HG03039 (cell line): ENCODE data around the gene DNAH17.

ENCODE experiments used
- ATAC-seq: cut with Tn5 transposase; IDR thresholded peaks from one replicate; pipeline ENCODE4 v1.9.1; 2021; ENCODE audit warnings: mild to moderate bottlenecking, moderate library complexity; ENCODE audit not compliant: unreplicated experiment

Gene DNAH17

DNA sequence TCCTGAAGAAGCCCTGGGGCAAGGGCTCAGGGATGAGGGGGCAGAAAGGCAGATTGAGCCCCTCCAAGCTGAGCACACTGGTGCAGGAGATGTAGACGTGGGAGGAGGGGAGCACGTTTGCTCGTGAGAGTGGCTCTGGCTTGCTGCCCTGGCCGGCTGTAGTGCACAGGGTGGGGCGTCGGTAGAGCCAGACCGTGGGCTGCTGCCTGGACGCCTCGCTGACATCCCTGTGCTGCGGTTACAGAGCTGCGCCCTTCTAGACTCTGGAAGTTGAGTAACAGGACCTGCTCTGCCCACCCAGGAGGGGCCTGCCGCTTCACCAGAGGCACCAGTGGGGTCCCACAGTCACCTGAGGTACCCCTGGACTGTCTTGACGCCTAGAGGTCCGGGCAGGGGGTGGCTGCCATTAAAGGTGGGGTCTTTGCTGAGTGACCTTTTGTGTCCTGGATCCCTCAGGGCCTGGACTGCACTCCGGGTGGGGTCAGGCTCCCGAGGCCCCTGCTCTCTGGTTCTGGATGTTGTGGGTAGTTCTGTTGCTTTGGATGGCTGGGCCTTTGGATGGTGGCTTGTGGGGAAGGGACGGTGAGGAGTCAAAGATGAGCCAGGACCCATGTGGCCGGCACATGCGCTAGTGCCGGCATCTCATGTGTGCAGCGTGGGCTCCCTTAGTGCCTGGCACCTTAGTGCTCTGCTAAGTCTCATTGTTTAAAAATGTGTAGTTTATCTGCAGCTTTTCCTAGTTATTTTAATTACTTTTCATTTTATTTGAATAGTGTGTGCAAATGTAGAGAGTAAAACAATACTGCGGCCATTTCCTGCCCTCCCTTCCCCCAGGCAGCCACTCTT lies 157.0 kb downstream of the DNAH17 start:
- no peak for ATAC-seq

DNA sequence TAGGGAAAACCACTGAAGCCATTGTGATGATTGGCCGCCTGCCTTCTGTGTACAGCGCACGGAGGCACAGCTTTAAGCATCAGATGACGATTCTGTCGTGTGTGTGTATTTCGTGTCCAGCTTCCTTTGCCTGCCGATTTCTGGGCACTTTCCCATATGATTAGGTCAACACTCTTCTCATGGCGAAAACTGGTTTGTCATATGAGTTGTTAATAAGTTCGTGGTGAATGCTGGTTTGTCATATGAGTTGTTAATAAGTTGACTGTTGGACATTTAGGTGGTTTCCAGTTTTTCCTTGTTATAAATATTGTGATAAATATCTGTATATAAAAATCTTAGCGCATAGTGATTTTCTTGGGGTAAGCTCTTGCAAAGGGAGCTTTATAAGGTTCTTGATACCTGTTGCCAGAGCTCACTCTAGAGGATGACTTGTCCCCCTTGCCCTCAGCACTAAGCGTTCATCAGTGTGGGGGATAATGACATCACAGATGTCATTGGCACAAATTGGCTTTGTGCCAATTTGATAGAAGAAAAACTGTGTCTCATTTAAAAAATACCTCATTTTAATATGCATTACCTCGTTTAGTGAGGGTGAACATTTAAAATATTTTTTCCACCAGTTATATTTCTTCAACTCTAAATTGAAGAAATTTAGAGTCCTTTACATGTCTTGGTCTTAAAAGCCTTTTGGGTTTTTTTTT lies 158.7 kb downstream of the DNAH17 start:
- ATAC-seq, result no peak

DNA sequence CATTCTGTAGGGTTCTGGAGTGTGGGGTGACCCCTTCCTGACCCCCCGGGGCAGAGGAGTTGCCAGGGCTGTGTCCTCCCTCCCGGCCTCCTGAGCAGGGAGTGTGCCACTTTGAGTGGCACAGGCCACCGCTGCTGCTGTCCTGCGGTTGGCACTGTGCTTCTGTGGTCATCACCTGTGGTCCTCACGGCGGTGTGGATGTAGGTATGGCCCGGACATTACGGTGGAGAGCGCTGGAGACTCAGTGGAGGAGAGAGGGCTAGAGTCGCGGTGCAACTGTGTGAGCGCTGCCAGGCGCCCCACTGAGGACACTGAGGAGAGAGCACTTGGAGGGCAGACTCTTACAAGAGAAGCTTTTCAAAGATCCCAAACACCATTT lies 159.7 kb downstream of the DNAH17 start:
- no peak for ATAC-seq

DNA sequence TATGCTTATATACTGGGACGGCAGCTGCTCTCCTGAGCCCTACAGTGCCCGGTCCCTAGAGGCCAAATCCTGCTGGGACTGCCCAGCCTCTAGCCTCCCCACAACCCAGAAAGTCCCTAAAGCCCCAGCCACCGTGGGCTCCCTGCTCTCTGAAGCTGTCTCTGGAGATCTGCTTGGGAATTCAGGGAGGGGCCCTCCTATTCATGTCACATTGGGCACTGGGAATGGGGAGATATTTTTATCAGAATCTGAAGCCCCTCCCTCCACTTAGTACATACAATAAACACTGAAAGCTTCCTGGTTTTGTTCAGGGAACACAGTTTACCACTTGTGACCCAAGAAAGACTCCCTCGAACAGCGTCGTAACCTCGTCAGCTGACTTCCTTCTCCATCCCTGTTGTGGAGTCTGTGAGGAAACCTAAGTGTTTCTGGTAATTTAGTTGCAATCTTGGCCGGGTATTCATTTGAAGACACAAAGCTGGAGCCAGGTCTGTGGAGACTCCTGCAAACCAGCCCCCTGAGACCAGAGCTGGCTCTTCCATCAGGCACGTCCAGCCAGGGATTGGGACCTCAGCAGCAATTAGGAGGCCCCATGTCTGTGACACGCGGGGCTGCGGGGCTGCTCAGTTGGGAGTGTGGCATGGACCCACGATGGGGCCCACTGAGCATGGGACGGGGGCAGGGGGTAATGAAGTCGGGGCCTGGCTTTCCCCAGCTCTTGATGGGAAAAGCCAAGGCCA lies 160.2 kb downstream of the DNAH17 start:
- no peak for ATAC-seq

DNA sequence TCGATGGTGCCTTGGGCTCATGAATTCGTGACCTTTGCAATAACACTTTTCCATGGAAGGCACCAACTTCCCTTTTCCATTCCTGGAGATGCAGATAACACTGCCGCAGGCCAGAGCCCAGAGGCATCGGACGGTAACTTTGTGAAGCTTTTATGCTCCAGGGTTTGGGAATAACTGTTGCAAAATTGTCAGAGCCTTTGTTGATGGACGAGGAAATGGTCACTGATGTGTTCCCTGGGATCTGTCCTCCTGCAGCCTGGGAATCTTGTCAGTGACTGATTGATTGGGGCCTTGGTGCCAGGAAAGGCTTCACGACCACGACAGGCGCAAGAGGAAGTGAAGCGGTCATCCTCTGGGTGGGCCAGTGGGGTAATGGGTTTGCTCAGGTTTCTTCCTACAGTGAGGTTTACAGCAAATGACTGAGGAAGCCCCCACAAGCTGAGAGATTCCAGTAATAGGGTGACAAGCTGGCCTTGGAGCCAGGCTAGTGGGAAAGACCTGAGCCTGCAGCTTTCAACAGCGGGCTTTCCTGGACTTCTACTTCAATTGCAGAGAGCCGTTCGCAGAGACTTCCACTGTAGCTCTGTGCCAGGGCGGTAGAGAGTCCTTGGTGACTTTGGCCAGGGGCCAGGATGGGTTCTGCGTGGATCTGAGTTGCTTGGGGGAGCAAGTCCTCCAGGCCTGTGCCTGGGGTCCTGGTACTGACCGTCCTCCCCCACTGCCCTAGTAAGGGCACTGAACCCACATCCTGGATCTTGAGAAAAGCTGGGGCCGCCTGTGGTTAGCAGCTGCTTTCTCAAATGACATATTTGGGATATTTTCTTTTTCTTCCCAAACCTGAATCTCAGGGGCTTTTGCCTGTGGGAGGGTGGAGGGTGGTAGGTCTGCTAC lies 161.1 kb downstream of the DNAH17 start:
- ATAC-seq, result no peak

DNA sequence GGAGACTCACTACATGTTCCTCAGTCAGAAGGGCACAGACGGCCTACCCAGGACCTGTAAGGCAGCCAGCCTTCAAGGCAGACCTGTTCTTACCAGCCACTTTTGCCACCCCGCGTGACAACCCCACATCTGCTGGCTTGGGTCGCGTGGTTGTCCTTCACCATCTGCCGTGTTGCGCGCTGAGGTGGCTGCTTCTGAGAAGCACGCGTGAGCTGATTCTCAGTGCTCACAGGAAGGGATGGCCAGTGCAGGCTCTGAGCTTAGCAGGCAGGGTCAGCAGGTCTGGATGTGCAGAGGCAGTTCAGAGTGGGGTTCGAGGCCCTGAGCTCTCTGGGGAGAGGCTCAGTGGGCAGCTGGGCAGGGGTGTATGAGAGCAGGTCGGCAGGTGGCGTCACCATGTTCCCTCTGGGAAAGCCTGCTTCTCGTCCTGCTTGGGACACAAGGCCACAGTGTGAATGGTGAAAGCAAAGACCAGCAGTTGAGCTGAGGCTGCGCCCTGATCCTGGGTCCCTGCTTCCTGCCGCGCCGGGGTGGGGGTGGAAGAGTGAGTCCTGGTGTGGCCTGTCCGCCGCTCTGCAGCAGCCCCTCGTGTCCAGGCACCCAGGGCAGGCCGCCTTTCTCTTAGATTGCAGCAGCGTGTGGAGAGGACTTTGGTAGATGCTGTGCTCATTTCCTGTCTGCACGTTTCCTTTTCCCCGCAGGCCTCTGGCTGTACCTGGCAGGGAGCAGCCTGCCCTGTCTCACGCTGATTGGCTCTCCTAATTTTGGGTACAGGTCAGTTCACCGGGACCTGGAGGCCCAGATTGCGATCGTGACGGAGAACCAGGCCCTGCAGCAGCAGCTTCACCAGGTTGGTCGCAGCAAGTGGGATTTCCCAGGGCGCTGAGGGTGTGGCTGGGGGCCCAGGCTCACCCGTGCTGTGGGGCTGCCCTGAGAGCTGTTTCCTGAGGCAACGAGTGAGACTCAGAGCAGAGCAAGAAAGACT lies 162.7 kb downstream of the DNAH17 start:
- no peak for ATAC-seq

DNA sequence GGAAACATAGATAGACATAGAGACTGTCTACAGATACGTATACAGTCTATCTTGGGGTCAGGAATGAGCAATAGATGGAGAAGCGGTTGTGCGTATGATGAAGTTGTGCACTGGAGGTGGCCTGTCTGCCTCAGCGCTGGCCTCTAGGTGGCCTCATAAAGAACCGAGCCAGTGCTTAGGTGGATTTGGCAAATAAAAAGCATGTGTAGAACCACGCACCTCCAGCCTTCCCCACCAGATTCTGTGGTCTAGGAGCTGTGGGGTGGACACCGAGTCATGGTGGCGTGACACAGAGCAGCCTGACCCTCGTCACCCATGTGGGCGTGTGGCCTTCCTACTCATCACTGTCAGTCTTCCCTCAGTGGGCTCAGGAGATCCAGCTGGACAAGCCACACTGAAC lies 164.8 kb downstream of the DNAH17 start:
- ATAC-seq, result no peak

DNA sequence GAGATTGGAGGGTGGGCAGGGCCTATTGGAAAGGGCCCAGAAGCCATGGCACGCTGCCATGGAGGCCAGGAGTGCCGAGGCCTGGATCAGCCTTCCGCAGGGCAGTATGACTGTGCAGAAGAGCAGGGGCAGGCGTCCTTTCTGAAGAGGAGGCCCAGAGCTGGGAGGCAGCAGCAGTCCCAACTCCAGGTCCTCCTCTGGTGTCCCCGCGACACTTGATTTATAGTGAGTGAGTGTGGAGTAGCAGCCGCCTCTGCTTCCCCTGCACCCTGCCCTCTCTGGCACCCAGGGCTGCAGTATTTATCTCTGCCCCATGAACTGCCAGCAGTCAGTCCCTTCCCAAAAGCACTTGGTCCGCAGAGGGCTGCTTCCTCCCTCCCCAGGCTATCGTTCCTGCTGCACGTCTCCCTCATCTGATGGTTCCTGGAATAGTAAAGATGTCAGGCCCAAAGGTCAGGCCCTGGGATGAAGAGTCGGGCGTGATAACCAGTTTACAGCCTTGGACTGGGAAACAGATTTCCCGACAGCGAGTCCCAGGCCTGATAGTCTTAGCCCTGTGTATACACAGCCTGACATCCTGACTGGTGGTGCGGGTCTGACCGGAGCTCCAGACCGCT lies 165.8 kb downstream of the DNAH17 start:
- ATAC-seq, result no peak

DNA sequence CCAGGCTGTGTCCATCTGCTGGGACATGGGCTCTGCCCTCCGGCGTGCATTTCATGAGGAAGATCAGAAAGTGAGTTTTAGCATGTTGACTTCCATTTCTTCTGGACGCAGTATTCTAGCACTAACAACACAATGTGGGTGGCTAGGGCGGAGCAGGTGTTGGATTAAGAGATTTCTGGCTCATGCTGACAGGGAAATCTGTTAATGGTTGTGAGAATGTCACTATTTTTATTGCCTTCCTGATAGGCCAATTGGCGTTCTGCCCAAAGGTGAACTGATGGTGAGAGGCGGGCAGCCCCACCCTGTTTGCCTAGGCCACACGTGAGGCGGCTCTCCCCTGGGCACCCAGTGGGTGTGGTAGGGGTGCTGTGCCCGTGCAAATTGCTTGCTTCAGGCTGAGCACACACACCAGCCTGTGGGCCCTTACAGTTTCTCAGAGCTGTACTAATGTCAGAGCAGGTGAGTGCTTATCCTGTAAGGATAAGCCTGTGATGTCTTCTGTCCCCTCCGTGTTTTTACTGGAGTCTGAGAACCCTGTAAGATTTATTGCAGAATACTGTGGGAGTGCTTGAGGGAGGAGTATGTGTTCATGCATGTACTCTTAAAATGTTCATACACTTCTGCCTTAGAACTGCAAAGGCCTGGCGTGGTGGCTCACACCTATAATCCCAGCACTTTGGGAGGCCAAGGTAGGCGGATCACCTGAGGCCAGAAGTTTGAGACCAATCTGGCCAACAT lies 167.8 kb downstream of the DNAH17 start:
- ATAC-seq, result no peak

DNA sequence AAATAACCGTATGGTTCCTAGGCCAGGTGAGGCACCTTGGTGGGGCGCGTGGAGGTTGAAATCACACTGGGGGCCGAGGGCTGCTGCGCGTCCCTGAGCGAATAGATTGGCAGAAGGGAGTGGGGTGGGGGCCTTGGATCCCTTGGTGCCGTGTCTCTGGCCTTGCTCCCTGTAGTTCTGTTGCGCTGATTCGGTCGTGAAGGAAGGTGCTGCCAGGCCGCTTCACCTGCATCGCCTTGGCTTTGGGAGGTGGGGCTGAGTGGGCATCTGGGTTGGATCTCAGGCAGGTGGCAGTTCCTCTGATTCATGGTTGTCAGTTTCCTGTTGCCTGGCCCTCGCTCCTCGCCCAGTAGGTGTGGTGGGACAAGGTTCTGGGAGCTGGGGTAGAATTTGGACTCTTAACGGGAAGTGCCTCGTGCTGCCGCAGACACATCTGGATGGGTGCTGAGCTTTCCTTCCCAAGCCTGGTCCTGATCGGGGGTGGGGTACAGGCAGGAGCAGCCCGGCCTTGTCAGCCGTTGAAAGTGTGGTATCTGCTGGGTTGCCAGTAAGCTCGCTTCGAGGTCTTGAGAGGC lies 168.6 kb downstream of the DNAH17 start:
- no peak for ATAC-seq

DNA sequence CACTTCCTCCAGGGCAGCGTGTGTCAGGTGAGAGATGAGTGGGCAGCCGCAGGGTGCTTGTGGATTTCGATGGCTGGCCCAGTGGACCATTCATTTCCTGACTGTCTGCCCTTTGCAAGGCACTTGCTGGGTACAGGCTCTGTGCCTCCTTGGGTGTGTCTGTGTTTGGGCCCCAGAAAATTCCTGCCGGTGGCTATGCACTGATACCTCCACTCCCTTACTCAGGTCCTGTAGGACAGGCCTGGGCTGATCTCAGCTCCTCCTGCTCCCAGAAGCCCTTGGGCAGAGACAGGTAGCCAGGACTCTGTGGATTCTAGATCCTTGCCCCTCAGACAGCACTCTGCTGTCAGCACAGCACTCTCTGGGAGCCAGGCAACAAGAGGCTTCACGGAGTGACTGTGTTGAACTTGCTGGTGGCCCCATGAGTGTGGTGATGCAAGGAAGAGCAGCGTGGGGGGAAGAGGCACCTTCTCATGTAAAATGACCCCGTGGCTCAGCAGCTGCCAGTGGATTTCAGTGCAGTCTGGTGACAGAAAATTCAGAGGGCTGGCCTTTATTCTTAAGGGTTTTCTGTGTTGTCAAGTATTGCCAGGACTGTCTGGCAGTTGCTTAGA lies 169.7 kb downstream of the DNAH17 start:
- no peak for ATAC-seq

DNA sequence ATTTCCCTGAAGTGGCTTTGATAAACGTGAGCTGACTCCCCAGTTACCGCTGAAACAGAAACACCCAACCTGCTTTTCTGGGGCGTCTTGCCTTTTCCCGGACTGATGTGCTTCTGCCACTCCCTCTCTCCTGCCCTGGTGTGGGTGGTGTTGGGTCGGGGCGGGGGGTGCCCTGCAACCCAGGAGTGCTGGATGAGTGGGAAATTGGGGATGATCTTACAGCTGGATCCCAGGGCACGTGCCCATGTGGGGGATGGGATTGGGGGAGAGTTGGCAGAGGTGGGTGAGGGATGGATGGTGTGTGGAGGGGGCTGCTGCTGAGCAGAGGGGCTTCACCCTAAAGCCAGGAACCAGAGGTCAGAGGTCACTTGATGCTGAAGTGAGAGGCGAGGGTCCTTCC lies 170.3 kb downstream of the DNAH17 start:
- ATAC-seq, result no peak

DNA sequence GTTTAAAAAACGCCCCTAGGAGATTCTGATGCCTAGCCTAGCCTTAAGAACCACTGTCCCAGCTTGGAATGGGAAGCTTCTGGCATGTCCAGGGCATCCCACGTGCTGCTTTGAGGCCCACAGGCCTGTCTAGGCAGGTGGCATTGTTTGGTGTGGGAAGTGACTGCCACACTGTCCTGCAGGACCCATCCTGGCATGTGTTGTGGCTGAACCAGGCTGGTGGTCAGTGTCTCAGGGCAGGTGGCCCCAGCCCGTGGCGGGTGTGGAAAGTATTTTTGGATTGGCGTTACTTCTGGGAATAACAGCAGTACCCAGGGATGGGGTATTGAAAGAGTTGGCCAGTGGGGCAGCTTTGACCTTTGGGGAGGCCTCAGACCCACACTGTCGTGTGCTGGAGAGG lies 170.8 kb downstream of the DNAH17 start:
- no peak for ATAC-seq

DNA sequence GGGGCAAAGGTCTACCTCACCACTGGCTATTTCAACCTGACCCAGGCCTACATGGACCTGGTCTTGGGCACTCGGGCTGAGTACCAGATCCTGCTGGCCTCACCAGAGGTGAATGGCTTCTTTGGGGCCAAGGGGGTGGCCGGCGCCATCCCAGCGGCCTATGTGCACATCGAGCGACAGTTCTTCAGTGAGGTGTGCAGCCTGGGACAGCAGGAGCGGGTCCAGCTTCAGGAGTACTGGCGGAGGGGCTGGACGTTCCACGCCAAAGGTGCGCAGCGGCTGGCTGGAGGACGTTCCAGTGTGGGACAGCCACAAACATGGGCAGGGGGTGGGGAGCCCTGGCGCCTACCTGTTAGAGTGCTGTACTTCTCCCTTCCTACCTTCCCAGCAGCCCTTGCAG lies 173.4 kb downstream of the DNAH17 start:
- no peak for ATAC-seq

DNA sequence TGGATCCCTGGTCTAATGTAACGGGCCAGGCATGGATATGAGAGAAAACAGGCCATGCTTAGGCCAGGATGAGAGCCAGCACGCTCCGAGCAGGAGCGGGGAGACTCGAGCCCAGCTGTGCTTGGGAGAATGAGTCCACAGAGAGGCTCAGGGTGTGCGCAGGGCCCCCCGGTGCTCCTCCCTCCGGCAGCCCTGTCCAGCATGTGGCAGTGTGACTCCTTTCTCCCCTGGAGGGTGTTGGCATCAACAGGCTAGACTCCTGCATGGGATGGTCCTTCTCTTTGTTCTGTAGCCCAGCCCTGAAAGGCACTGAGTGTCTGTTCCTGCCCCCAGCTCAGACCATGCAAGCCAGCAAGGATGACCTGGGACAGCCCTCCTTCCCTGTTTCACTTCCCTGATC lies 175.3 kb downstream of the DNAH17 start:
- ATAC-seq, result no peak

DNA sequence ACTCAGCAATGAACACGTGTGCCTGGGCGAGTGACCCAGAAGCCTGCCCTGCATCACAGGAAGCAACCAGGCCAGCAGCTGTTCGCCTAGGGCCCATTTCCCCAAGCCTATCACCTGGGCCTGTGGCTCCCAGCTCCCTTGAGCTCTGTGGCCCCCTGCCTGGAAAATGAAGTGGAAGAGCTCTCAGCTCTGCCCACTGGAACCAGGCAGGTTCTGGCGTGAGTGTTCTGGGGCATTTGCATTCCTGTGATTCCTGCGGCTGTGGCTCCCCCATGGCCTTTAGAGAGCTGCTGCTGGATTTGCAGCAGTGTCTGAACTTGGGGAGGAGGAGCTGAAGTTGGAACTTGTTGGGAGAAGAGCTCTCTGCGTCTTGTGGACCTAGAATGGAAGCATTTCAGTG lies 175.9 kb downstream of the DNAH17 start:
- no peak for ATAC-seq

DNA sequence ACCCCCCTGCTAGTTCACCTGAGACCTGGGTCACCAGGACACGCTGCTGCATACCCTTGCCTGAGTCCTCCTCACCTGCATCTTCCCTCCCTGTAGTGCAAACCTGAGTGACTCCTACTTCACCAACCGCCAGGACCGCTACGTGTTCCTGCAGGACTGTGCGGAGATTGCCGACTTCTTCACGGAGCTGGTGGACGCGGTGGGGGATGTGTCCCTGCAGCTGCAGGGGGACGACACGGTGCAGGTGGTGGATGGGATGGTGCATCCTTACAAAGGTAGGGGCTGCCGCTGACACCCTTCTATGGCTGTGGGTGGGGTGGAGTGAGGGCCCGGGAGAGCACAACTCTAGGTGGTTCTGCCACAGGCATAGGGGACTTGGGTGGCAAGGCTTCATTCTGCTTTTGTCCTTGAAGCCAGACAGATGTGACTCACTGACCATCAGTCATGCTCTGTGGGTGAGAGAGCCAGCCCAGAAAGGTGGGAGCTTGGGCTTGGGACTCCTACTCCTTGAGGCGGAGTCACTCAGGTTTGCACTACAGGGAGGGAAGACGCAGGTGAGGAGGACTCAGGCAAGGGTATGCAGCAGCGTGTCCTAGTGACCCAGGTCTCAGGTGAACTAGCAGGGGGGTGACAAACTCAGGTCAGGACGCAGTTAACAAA lies 176.5 kb downstream of the DNAH17 start:
- no peak for ATAC-seq
